Activated T-helper 17 cell treated with anti-CD3 and anti-CD28 coated beads, Interleukin-2, amount 50 U/mL, for 72 hours (primary cell): Measurements from ENCODE around the gene C1orf159. TPM values are rescaled to one million over a fixed set of nuclear protein-coding genes. Genes with fewer than 3 reads are reported as not detected.
A peak's percentile ranks its signal among the peaks of the same experiment; 100 is the strongest.
"Not testable (repeated sequence)": the region's sequence is repeated elsewhere in the genome, so short reads cannot be mapped to it uniquely, and the experiment has no call there.

Experiments
- ATAC-seq: fragments of 150-1000 bp; cut with Tn5 transposase; replicated peaks from 2 replicates; pipeline ENCODE4 v1.10.0; 2021; ENCODE audit warnings: mild to moderate bottlenecking, moderate library complexity
- H3K27ac Mint-ChIP-seq: one replicate; pipeline ENCODE4 v1.8.0; 2022; ENCODE audit warnings: mixed read lengths
- H3K27me3 Mint-ChIP-seq: one replicate; pipeline ENCODE4 v1.8.0; 2022; ENCODE audit warnings: mixed read lengths
- H3K36me3 Mint-ChIP-seq: one replicate; pipeline ENCODE4 v1.8.0; 2022; ENCODE audit warnings: low read depth, mild to moderate bottlenecking, mixed read lengths
- H3K4me1 Mint-ChIP-seq: one replicate; pipeline ENCODE4 v1.8.0; 2022; ENCODE audit warnings: mixed read lengths
- H3K4me3 Mint-ChIP-seq: one replicate; pipeline ENCODE4 v1.8.0; 2022; ENCODE audit warnings: mild to moderate bottlenecking, mixed read lengths
- H3K9me3 Mint-ChIP-seq: one replicate; pipeline ENCODE4 v1.8.0; 2022; ENCODE audit warnings: mixed read lengths
- total RNA-seq, 2 donors: library from RNA; stranded (reverse); gene quantifications; one replicate each; pipeline ENCODE4 v1.2.3, GENCODE V29; 2022

C1orf159 gene
- total RNA-seq, 2 donors from 2014 or later = 15.7 to 18.8 TPM

DNA sequence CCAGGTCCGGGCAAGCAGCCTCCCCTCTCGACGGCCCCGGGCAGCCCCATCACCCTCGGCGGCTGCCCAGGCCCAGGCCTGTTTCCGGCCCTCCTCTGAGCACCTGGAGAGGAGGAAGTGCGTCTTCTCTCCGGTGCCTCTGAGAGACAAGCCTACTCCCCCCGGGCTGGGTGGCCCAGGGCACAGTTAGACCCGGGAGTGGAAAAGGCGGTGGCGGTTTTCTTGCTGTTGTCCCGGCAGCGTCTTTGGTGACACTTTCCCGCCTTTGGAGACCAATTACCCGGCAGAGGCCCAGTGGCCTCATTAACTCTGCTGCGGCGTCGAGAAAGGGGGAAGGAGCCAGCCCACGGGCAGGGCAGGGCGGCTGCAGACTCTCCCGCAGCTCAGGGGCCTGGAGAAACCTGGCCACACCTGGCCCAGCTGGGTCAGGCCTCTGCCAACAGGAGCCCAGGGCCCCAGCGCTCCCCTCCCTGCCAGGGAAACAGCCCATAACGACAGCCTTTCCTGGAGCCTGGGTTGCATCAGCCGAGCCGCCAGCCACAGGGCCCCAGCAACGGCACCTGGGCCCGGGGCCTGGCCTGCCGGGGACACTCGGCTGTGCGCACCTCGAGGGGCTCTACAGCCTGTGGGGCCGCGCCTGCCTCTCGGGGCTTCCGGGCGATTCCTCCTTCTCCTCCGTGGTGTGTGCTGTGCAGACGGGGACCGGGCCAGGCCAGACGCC is 28.4 kb upstream of the C1orf159 start:
- Mint-ChIP-seq H3K27me3 (no peaks in the 10 kb centered on the region), H3K9me3 (no peaks in the 10 kb centered on the region), H3K27ac (peak overlapping the region; percentile 89), H3K36me3 (no peaks in the 10 kb centered on the region), H3K4me1 (no peaks in the 10 kb centered on the region), H3K4me3 (peak overlapping the region; percentile 71)
- ATAC-seq = peak; percentile 91

DNA sequence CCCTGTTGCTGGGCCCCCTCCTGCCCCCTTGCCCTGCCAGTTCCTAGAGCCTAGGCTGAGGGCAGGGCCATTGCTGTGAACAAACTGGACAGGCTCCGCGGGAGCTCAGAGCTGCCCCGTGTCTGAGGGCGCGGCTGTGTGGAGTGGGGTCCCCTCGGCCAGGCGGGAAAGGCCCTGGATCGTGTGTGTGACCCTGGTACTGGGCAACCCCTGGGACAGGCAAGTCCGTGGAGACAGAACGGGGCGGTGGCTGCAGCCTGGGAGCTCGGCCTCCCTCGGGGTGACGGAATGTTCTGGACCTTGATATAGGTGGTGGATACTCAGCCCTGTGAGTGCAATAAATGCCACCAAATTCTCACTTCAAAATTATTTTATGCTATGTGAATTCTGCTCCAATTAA is 27.7 kb upstream of the C1orf159 start:
- Mint-ChIP-seq H3K27ac (peak overlapping the region; percentile 89), H3K4me3 (peak overlapping the region; percentile 71), H3K9me3 (no peaks in the 10 kb centered on the region), H3K4me1 (no peaks in the 10 kb centered on the region), H3K27me3 (no peaks in the 10 kb centered on the region), H3K36me3 (no peaks in the 10 kb centered on the region)
- peak; percentile 1 for ATAC-seq

DNA sequence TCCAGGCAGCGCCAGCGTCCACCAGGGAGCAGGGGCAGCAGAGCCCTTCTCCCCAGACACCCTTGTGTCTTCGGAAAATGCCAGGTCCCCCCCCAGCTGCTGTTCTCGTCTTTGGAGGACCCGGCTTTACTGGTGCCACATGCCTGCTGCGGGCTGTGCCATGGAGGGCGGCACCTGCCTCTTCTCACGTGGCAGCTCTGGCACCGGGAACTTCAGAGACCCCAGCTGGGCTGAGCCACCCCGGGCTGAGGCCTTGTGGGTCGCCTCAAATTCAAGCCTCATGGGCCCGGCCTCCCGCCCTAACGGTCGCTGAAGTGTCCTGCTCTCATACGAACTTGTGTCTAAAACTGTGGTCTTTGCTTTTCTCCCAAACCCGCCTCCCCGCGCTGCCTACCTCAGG is 27.0 kb upstream of the C1orf159 start:
- ATAC-seq = no peak
- Mint-ChIP-seq H3K27ac (peak overlapping the region; percentile 89), H3K4me1 (no peaks in the 10 kb centered on the region), H3K36me3 (no peaks in the 10 kb centered on the region), H3K9me3 (no peaks in the 10 kb centered on the region), H3K4me3 (peak overlapping the region; percentile 71), H3K27me3 (no peaks in the 10 kb centered on the region)

DNA sequence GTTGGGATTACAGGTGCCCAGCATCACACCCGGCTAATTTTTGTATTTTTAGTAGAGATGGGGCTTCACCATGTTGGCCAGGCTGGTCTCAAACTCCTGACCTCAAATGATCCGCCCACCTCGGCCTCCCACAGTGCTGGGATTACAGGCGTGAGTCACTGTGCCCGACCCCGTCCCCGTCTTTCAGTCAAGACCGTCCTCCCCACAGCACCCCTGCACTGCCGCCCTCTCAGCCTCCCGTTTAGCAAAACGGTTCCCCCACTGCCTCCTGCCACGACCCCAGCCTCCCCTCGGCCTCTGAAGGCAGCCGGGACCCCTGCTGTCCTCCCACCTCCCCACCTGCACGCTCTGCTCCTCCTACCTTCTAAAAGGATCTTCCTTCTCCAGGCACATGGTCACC is 26.5 kb upstream of the C1orf159 start:
- H3K4me1 Mint-ChIP-seq, H3K27me3 Mint-ChIP-seq, H3K9me3 Mint-ChIP-seq, H3K36me3 Mint-ChIP-seq: not testable (repeated sequence)
- Mint-ChIP-seq H3K4me3 (peak overlapping the region; percentile 71), H3K27ac (peak overlapping the region; percentile 63)
- peak; percentile 30 for ATAC-seq

DNA sequence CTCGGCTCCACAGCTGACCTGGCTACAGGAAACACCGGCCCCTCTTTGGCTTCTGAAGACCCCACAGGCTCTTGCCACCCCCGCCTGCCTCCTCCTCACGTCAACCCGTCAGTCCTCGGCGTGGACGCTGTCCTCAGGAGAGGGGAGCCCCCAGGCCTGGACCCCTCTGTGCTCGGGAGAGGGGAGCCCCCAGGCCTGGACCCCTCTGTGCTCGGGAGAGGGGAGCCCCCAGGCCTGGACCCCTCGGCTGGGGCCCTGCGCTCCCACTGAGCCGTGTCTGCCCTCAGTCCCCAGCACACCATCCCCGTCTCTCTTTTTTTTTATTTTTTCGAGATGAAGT is 26.0 kb upstream of the C1orf159 start:
- H3K27ac Mint-ChIP-seq = peak overlapping the region; percentile 63
- no peaks in the 10 kb centered on the region for H3K9me3 Mint-ChIP-seq
- peak overlapping the region; percentile 71 for H3K4me3 Mint-ChIP-seq
- ATAC-seq = no peak
- H3K27me3 Mint-ChIP-seq = no peaks in the 10 kb centered on the region
- H3K4me1 Mint-ChIP-seq = no peaks in the 10 kb centered on the region
- H3K36me3 Mint-ChIP-seq = no peaks in the 10 kb centered on the region

DNA sequence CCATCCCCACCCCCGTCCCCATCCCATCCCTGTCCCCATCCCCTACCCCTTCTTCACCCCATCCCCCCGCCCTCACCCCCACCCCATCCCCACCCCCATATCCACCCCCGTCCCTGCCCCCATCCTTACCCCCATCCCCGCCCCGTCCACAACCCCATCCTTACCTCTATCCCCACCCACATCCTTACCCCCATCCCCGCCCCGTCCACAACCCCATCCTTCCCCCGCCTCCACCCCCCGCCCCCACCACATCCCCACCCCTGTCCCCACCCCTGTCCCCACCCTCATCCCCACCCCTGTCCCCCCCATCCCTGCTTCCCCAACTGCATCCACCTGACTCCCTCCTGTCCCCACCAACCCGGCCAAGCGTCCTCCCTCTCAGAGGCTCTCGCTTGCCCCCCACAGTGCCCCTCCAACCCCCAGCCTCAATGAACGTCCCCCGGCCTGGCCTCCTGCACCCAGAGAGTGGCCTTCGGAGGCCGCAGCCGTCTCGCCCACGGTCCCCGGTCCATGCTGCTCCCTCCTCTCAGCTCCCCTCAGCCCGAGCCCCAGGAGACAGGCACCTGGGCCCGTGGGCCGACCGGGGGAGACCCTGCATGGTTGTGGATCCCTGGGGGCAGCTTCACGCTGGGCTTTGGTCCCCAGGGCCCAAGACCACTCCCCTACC is 25.5 kb upstream of the C1orf159 start:
- Mint-ChIP-seq H3K36me3 (no peaks in the 10 kb centered on the region), H3K9me3 (no peaks in the 10 kb centered on the region), H3K27ac (no peak overlapping the region)

DNA sequence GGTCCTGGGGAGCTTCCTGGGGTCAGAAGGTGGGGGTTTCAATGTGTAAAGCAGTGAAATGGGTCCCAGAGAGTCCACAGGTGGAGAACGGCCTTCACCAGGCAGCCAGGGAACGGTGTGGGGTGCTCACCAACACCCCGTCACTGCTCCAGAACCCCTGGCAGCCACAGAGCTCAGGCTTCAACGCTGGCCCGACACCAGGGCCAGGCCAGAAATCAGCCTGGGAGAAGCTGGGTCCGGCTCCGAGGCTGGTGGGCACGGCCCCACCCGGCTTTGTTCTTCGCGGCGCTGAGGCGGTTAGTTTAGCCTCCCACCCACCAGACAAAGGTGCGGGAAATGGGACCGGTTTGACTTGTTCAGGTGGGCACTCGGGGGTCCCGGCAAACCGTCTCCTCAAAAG is 24.8 kb upstream of the C1orf159 start:
- no peak for ATAC-seq
- no peaks in the 10 kb centered on the region for H3K9me3 Mint-ChIP-seq

More for the DNA sequence above, 25.5 kb upstream of the C1orf159 start:
- H3K4me3 Mint-ChIP-seq = no peak overlapping the region
- no peak for ATAC-seq
- H3K4me1 Mint-ChIP-seq = no peaks in the 10 kb centered on the region
- no peaks in the 10 kb centered on the region for H3K27me3 Mint-ChIP-seq

DNA sequence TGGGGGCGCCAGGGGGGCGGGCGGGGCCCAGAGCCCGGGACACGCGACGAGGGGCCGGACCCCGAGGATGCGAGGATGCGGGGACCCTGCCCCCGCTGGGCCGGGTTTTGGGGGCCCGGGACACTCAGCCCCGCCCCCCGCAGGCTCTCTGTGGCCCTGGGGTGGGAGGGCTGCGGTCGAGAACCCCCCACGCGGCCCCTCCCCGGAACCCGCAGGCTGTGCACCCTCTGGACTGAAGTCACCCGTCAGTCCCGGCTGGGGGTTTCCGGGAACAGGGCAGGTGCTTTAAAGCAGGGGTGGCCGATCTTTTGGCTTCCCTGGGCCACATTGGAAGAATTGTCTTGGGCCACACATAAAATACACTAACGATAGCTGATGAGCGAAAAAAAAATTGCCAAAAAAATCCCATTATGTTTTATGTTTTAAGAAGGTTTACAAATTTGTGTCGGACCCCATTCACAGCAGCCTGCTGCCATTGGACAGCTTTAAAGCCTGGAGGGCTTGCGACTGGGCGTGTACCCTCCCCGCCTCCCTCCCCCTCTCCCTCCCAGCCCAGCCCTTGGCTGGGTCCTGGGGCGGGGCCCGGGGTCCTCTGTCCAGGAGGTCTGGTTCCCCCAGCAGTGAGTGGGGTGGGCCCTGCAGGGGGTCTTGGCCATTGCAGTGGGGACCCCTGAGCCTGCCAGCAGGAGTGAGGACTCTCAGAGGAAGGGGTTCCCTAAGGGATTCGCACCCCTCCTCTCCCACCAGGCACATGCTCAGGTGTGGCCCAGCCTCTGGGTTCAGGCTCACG is 21.6 kb upstream of the C1orf159 start:
- ATAC-seq = peak; percentile 92
- H3K4me3 Mint-ChIP-seq = peak overlapping the region; percentile 66
- H3K9me3 Mint-ChIP-seq = no peaks in the 10 kb centered on the region
- no peaks in the 10 kb centered on the region for H3K36me3 Mint-ChIP-seq
- H3K27ac Mint-ChIP-seq = peak overlapping the region; percentile 87
- no peaks in the 10 kb centered on the region for H3K4me1 Mint-ChIP-seq
- H3K27me3 Mint-ChIP-seq = no peaks in the 10 kb centered on the region

More for the DNA sequence above, 24.8 kb upstream of the C1orf159 start:
- no peaks in the 10 kb centered on the region for H3K36me3 Mint-ChIP-seq
- H3K4me1 Mint-ChIP-seq = no peaks in the 10 kb centered on the region
- H3K4me3 Mint-ChIP-seq = no peak overlapping the region
- no peaks in the 10 kb centered on the region for H3K27me3 Mint-ChIP-seq
- H3K27ac Mint-ChIP-seq = no peak overlapping the region

DNA sequence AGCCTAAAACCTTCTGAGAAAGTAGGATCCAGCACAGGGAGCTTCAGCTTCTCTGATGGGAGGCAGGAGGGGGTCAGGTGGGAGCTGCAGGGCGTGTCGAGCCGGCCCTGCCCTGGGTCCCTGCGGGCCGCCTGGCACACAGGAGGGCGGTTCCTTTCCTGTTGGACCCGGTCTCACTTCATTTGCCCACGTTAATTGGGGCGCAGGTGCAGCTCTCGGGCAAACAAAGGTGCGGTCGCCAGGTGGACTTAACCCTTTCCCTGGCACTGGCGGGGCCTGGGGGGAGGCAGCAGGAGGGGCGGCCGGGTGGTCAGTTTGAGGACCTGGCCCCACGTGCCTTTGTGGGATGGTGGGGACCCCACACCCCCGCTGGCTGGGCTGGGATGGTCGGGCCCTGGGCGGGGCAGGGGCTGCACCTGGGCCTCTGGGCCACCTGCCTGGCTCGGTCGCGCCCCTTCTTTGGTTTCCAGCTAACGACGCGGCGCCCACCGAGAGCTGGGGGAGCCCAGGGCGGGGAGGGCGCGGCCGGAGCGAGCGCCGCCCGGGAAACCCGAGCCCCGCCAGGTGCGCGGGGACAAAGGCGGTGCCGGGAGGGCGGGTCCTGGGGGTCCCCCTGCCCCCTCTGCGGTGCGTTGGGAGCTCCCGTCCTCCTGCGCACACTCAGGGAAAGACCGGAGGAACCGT is 20.8 kb upstream of the C1orf159 start:
- peak; percentile 32 for ATAC-seq
- Mint-ChIP-seq H3K27me3 (no peaks in the 10 kb centered on the region), H3K9me3 (no peaks in the 10 kb centered on the region), H3K4me3 (peak overlapping the region; percentile 15), H3K27ac (no peak overlapping the region), H3K36me3 (no peaks in the 10 kb centered on the region), H3K4me1 (no peaks in the 10 kb centered on the region)

DNA sequence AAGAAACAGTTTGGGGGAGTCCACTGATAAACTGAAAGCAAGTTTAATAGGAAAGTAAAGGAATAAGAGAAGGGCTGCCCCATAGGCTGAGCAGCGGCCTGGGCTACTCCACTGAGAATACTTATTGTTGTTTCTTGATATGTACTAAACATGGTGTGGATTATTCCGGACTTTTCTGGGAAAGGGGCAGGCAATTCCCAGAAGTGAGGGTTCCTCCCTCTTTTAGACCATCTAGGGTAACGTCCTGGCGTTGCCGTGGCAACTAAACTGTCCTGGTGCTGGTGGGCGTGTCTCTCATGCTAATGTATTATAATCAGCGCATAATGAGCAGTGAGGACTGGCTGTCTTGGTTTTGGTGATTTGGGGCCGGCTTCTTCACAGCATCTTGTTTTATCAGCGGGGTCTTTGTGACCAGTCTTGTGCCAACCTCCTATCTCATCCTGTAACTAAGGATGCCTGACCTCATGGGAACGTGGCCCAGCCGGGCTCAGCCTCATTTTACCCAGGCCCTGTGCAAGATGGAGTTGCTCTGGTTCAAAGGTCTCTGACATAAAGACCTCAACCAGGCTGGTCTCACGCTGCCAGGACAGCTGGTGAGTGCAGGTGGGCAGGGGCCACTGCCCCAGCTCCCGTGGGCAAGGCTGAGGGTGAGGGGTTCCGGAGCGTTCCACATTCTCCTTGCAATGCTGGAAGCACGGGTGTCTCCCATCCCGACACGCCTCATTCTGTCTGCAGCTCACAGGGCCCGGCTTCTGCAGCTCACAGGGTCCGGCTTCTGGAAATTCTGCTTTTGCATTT is 19.6 kb upstream of the C1orf159 start:
- Mint-ChIP-seq H3K9me3 (no peaks in the 10 kb centered on the region), H3K27me3 (no peaks in the 10 kb centered on the region), H3K4me1 (no peaks in the 10 kb centered on the region), H3K27ac (no peak overlapping the region), H3K36me3 (no peaks in the 10 kb centered on the region), H3K4me3 (peak overlapping the region; percentile 15)
- ATAC-seq = no peak

DNA sequence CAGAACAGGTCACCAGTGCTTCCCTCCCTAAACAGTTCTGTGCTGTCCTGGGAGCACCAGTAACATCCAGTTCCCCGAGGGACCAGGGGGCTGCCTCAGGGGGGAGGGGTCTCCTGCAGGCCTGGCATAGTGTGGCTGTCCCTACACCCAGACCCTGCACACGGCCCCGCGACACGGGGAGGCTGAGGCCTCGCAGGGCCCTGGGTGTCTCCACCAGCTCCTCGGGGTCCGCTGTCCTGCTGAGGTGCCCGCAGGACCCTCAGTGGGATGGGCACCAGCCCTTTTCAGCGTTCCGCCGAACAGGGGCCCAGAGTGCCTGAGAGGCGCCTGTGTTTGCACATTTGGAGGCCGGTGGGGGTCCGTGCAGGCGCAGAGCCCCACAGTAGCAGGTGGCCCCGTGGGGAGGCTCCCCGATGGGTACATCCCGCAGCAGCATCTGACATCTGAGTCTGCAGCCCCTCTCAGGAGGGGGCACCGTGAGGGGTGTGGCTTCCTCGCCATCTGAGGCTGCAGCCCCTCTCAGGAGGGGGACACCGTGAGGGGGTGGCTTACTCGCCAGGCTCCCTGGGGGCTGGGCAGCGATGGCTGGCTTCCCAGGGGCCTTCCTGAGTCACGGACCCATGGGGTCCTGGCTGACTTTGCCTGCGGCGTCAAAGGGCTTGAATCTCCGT is 18.5 kb upstream of the C1orf159 start:
- H3K36me3 Mint-ChIP-seq = no peaks in the 10 kb centered on the region
- no peak for ATAC-seq
- no peaks in the 10 kb centered on the region for H3K27me3 Mint-ChIP-seq
- no peaks in the 10 kb centered on the region for H3K9me3 Mint-ChIP-seq
- no peak overlapping the region for H3K27ac Mint-ChIP-seq
- no peak overlapping the region for H3K4me3 Mint-ChIP-seq
- H3K4me1 Mint-ChIP-seq = no peaks in the 10 kb centered on the region

DNA sequence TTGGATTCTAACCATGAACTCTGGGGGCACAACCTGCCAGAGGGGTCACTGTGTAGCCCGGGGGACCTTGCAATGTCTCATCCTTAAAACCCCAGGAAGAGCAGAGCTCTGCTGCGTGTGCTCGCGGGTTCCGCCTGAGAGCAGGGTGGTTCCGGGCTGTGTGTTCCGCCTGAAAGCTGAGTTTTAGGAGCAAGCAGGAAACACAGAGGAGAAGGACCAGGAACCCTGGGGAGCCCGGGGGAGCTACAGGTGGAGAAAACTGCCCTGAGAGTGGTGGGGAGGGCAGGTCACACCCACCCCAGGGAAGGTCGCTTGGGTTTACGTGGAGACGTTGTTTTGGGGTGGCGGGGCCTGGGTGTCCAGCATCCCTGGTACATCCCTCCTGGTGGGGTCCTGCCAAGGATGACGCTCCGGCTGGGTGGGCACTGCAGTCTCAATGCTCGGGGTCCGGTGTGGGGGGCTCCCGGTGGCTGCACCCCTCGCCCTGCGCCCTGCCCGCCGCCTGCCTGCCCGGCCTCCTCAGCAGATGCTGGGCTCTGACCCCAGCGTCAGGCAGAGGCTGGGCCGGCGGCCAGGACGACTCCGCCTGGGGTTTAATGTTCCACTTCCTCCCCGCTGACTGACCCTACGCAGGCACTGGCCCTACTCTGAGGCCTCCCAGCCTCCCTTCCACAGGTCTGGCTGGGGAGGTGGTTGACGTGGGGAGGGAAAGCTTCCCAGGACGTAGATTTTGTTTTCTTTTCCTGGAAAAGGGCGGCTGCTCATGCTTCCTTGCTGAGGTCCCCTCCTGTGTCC is 17.3 kb upstream of the C1orf159 start:
- Mint-ChIP-seq H3K27ac (no peak overlapping the region), H3K27me3 (no peaks in the 10 kb centered on the region), H3K36me3 (no peaks in the 10 kb centered on the region), H3K9me3 (no peaks in the 10 kb centered on the region), H3K4me1 (no peaks in the 10 kb centered on the region), H3K4me3 (no peak overlapping the region)
- no peak for ATAC-seq
